Posterior cingulate gyrus (tissue), 11 donors: ENCODE measurements around the gene RNU4-1.
"Not testable (repeated sequence)": the region's sequence is repeated elsewhere in the genome, so short reads cannot be mapped to it uniquely, and the experiment has no call there.

ENCODE experiments used
- DNase-seq, 10 donors: peaks; one replicate each; pipeline versions ENCODE4 v3.0.0 to v3.0.0-alpha.2; 2020 to 2021; ENCODE audit warnings: mixed read lengths in 3 of 10
- intact Hi-C: fragments of 100-400 bp; cut with DNase I; formaldehyde crosslinking; loops from one replicate; pipeline ENCODE4 v1.15.1; 2023

Gene RNU4-1

DNA sequence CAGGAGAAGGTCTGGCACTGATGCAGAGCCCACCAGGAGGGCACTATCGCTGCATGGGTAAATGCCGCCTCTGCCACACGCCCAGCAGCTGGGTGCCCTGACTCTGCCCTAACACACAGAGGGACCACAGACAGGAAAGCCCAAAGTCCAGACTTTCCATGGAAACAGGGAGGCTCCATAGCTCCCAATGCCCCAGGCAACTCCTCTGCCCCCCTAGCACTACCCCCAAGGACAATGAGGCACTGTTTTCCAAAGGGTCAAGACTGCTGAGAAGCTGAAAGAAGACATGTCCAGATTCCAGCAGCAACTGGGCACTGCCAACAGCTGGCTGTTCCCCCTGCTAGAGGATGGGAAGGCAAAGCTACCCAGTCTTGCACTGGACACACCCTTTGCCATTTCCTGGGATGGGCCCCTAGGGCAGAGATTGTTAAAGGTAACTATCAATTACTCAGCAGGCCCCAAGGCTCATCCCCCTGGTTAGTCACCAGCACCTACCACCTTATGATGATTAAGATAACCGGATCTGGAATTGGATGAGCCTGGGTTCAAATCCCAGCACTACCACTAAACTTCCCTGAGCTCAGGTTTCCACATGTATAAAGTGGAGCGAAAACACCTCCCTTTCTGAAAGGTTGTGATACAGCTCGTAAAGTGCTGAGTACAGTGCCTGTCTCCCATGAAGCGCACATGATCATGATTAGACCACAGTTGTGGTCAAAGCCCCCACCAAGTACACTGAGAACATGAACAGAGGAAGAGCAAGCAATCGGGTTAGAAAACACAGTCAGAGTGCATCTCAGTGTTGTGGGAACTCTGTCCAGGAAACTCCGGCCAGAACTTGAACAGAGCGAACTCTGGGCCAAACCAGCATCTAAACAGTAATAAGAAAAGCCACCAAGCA lies 30.8 kb downstream of the RNU4-1 start:
- DNase-seq: peak in 4 of 10 donors; percentile 24 to 83 (median 40)
- intact Hi-C loops: no loop called here

DNA sequence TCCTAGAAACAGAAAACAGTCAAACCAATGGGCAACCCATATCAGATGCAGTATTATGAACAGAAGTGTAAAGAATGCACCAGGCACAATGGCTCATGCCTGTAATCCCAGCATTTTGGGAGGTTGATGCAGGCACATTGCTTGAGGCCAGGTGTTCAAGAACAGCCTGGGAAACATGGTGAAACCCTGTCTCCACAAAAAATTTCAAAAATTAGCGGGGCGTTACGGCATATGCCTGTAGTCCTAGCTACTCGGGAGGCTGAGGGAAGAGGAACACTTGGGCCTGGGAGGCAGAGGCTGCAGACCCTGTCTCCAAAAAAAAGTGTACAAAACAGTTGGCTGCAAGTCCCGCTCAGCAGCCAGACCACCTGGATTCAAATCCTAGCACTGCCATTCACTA lies 32.4 kb downstream of the RNU4-1 start:
- intact Hi-C loops: no loop called here
- DNase-seq: peak in 1 of 10 donors; percentile 26

DNA sequence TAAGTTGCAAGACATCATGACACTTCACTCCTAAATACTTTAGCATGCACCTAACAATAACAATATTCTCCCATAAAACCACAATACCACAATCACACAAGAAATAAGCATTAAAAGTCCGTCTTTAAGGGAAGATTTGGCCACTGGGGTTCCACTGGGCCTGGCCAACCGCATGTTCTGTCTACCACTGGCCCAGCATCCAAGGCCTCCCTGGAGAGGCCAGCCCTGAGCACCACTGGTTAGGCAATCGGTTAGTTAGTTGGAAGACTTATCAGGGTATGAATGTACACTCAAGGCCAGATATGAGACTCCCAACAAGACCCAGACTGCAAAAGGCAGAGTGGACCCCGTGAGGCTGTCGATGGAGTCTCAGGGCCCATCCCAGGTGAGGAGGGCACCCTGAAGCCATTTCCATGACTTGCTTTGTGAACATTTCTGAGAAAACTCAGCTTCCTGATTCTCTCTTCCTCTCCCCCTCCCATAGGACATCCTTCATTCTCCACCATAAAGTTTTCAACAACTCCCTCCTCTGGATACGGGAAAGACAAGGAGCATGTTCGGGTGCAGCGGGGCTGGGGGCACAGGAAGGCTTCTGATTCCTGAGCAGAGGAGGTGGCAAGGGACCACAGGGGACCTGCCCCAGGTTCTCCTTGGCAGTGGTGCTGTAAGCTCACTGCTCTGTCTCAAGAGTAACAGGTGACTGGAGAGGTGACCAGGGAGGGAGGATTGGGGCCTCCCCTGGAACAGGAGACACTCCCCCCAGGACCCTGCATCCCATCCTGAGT lies 33.4 kb downstream of the RNU4-1 start:
- peak in 1 of 10 donors; percentile 8 for DNase-seq
- intact Hi-C loops: no loop called here

- intact Hi-C loops: no loop called here
- no peak for DNase-seq
Measured at GRCh38 chr12:120258323-120258896, 34.6 kb downstream of the RNU4-1 start.

DNA sequence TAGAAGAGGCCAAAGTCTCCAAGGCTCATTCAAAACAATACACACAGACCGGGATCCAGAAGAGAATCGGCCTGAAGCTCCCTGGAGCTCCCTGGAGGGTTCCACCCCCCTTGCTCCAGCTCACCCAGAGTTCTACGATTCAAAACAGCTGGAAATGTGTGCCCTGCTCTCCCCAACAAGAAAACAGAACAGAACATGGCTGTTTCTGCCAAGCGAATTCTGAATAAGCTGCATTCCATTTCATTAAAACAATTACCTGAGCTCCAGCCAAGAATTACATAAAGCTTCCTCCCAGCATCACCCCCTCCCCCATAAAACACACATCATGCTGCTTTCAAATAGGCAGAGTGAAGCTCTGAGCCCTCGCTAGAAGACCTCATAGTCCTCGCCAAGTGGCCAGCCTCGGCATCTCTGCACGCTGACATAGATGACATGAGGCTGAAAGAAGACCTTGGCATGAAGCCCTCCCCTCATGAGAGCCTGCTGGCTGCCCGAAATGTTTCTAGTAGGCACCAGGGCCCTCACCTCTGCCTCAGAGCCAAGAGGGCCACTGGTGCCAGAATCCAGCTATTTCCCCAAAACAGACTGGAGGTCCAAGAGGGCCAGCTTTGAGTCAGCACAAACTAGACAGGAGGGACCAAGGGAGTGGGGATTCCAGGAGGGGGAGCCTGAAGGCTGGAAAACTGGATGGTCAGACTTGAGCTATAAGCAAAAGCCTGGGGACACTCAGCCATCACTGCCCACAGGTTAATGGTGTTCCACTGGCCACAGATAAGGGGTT lies 35.8 kb downstream of the RNU4-1 start:
- intact Hi-C loops: no loop called here
- DNase-seq: peak in 3 of 10 donors; percentile 32 to 85 (median 52)

DNA sequence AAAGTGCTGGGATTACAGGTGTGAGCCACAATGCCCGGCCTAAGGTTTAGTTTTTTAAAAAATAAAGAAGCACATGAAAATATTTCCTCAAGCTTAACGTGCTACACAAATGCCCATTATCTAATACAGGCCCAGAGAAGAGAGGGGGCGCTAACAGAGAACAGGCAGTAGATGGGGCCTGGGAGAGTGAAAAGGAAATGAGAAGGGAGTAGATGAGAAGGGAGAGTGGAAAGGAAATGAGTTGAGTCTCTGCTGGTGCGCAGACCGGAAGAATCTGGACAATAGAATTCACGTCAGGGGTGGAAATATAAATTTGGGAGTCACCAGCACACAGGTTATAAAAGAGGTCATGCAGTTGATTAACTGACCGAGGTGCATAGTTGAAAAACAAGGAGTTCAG lies 38.2 kb downstream of the RNU4-1 start:
- no peak for DNase-seq
- intact Hi-C loops: no loop called here

DNA sequence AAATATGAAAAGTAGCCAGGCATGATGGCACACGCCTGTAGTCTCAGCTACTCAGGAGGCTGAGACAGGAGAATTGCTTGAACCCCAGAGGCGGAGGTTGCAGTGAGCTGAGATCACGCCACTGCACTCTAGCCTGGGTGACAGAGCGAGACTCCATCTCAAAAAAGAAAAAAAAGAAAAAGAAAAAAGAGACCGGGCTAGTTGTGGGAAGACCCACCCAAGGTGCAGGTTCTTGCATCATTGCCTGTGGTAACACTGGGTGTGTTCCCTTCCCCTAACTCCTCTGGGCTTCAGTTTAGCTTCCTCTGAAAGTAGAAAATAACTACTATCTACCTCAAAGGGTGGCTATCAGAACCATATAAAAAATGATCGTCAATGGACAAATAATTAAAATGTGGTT lies 39.7 kb downstream of the RNU4-1 start:
- DNase-seq, intact Hi-C loops: not testable (repeated sequence)

- intact Hi-C loops: no loop called here
- DNase-seq: peak in 1 of 10 donors; percentile 69
Measured at GRCh38 chr12:120252071-120252906, 40.7 kb downstream of the RNU4-1 start.

GRCh38 chr12:120251364-120252070 lies 41.5 kb downstream of the RNU4-1 start:
- intact Hi-C loops, DNase-seq: not testable (repeated sequence)

- intact Hi-C loops: no loop called here
- no peak for DNase-seq
Measured at GRCh38 chr12:120249875-120250795, 42.9 kb downstream of the RNU4-1 start.

DNA sequence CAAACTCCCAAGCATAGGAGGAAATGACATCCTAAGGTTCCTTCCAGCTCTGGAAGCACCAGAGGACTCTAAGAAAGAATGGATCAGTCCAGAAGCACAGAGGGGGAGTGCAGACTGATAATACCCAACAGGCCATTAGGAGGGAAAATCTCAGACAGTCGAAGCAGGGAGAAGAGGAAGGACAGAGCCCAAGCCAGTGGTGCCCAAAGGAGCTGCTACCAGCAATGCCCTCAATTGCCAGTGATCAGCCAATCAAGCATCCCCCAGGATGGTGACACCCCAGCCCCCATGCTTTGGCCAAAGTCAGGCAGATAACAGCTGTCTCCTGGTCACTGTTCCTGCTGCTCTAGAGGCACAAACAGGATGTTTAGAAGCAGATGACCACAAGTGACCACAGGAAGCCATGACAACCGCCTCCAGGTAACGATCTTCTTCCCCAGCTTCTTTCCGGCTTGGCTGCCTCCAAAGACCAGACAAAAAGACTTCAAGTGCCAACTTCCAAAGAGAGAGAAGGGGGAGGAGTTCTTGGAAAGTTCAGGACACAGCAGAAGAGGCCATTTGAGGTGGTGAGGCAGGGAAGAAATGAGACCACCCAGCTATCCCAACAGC lies 43.7 kb downstream of the RNU4-1 start:
- intact Hi-C loops: no loop called here
- no peak for DNase-seq

DNA sequence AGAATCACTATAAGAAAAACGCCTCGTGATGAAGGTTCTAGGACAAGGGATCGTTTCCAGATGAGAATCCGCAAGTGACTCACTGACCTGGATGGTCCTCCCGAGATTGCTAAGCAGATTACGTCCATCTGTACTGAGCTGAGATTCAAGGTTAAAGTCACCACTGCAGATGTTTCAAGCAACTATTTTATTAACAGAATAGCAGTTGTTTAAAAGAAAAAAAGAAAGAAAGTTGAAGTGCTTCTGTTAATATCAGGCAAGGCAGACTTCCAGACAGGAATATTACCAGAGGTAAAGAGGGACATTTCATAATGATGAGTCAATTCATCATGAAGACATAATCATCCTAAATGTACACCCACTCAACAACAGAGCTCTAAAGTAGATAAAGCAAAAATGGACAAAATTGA lies 45.4 kb downstream of the RNU4-1 start:
- no peak for DNase-seq
- intact Hi-C loops: no loop called here

GRCh38 chr12:120247183-120247582 lies 45.9 kb downstream of the RNU4-1 start:
- intact Hi-C loops: no loop called here
- no peak for DNase-seq

DNA sequence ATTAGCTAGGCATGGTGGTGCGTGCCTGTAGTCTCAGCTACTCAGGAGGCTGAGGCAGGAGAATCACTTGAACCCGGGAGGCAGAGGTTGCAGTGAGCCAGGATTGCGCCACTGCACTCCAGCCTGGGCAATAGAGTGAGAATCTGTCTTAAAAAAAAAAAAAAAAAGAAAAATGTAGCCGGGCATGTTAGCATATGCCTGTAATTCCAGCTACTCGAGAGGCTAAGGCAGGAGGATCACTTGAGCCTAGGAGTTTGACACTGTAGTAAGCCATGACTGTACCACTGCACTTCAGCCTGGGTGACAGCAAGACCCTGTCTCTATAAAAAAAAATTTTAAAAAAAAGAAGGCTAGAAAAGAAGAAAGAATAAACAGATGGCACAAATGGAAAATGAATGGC lies 46.3 kb downstream of the RNU4-1 start:
- DNase-seq, intact Hi-C loops: not testable (repeated sequence)
